Natural killer cell treated with Interleukin-12 subunit alpha and Interleukin-12 subunit beta and Interleukin-15 and Interleukin-18, amount 100 ng/mL, for 72 hours (primary cell): ENCODE measurements around the gene STARD4. TPM values are rescaled to one million over a fixed set of nuclear protein-coding genes. Genes with fewer than 3 reads are reported as not detected.

Experiments
- ATAC-seq, 2 donors: fragments of 150-1000 bp; cut with Tn5 transposase in 1 of 2; sonication (Bioruptor Pico), chemical (Tn5 transposase) in 1 of 2; 2 replicates each; pipeline ENCODE4 v1.10.0; 2021
- DNase-seq: peaks from one replicate; pipeline ENCODE4 v3.0.0; 2022; ENCODE audit warnings: low spot score
- H3K27ac Mint-ChIP-seq, 2 donors: 1 replicate in 1 of 2; 2 replicates in 1 of 2; pipeline ENCODE4 v1.8.0; 2022; ENCODE audit warnings: mixed read lengths in 2 of 2, mild to moderate bottlenecking in 1 of 2, moderate library complexity in 1 of 2
- H3K27me3 Mint-ChIP-seq, 2 donors: 1 replicate in 1 of 2; 2 replicates in 1 of 2; pipeline ENCODE4 v1.8.0; 2022; ENCODE audit warnings: mixed read lengths in 2 of 2
- H3K36me3 Mint-ChIP-seq: one replicate; pipeline ENCODE4 v1.8.0; 2022; ENCODE audit warnings: mixed read lengths
- H3K4me1 Mint-ChIP-seq, 2 donors: 1 replicate in 1 of 2; 2 replicates in 1 of 2; pipeline ENCODE4 v1.8.0; 2022; ENCODE audit warnings: low read depth in 2 of 2, mixed read lengths in 2 of 2, mild to moderate bottlenecking in 1 of 2
- H3K4me3 Mint-ChIP-seq: one replicate; pipeline ENCODE4 v1.8.0; 2022; ENCODE audit warnings: mixed read lengths
- H3K9me3 Mint-ChIP-seq: 2 replicates; pipeline ENCODE4 v1.8.0; 2022; ENCODE audit warnings: mixed read lengths
- total RNA-seq, 2 donors: library from RNA; stranded (reverse); gene quantifications; one replicate each; pipeline ENCODE4 v1.2.3, GENCODE V29; 2022

Gene STARD4, protein sequence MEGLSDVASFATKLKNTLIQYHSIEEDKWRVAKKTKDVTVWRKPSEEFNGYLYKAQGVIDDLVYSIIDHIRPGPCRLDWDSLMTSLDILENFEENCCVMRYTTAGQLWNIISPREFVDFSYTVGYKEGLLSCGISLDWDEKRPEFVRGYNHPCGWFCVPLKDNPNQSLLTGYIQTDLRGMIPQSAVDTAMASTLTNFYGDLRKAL
- 100 to 1,000 TPM in 1 of 2 donors, 10 to 100 TPM in 1; 41.6 to 102 TPM for total RNA-seq

DNA sequence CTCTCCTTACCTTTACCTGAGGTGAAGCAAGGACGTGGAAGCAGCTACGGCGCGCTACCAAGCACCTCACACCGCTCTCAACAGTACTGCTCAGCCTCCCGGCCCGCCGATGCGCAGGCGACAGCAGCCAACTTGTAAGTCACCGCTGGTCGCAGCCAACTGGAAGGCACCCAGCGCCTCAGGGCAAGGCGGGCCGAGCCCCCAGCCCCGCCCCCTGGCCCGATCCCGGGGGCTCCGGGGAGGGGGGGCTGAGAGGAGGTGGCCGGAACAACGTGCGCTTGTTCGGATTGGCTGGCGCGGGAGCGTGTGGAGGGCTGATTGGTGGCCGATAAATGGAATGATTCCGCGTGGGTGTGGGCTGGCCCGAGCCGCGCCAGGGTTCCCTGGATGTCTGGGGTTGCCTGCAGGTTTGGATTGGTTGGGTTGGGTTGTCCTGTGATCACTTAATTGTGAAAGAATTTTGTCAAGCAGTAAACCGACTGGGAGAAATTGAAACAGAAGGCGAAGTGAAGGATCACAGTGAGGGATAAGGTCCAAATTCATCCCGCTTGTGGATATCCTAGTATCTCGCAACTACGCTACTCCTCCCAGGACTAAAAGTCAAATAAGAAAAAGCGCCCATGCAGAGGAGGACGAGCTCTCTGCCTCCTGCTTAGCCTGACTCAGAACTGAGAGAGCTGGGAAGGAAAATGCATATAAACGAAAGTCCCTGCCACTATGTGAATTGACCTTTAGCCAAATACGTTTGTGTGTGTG, at the start of gene STARD4:
Gene STARD4 (minus strand): TSS at position 161 of the 756 bp plus-strand sequence. CDS start 5,102 bp downstream, outside the sequence.
- H3K4me3 Mint-ChIP-seq = peak within 1 kb of the TSS; percentile 96
- H3K27ac Mint-ChIP-seq = peak within 1 kb of the TSS; percentile 88 to 97
- H3K36me3 Mint-ChIP-seq = no peaks in the 10 kb centered on the region
- H3K4me1 Mint-ChIP-seq = peaks cover 37 to 51% of the 10 kb centered on the region in 2 donors
- no peaks in the 10 kb centered on the region for H3K27me3 Mint-ChIP-seq
- DNase-seq (peak; percentile 95), ATAC-seq (peak; percentile 99)
- no peaks in the 10 kb centered on the region for H3K9me3 Mint-ChIP-seq

DNA sequence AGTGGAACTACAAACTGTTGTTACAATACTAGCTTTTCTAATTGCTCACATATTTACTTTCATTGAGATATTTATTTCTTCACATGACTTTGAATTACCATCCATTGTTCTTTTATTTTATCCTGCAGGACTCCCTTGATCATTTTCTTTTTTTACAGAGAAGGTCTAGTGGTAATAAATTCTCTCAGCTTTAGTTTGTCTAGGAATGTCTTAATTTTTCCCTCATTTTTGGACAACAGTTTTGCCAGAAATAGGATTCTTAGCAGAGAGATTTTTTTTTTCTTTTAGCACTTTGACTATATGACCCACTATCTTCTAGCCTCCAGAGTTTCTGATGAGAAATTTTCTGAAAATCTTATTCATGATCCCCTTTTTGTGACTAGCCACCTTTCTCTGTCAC, 47.3 kb upstream of the STARD4 start:
- ATAC-seq (no peak), DNase-seq (no peak)
- Mint-ChIP-seq H3K4me3 (no peak overlapping the region), H3K36me3 (peaks cover 12% of the 10 kb centered on the region), H3K27ac (no peak overlapping the region), H3K27me3 (peaks cover 5 to 25% of the 10 kb centered on the region in 2 donors), H3K9me3 (no peaks in the 10 kb centered on the region), H3K4me1 (peaks cover 0 to 2% of the 10 kb centered on the region in 2 donors)

GRCh38 chr5:111557686-111558085, 45.4 kb upstream of the STARD4 start:
- H3K36me3 Mint-ChIP-seq = peaks cover 12% of the 10 kb centered on the region
- no peak overlapping the region for H3K4me3 Mint-ChIP-seq
- H3K9me3 Mint-ChIP-seq = no peaks in the 10 kb centered on the region
- peaks cover 0 to 14% of the 10 kb centered on the region in 2 donors for H3K4me1 Mint-ChIP-seq
- no peak overlapping the region for H3K27ac Mint-ChIP-seq
- ATAC-seq (no peak), DNase-seq (no peak)
- peaks cover 5 to 25% of the 10 kb centered on the region in 2 donors for H3K27me3 Mint-ChIP-seq

DNA sequence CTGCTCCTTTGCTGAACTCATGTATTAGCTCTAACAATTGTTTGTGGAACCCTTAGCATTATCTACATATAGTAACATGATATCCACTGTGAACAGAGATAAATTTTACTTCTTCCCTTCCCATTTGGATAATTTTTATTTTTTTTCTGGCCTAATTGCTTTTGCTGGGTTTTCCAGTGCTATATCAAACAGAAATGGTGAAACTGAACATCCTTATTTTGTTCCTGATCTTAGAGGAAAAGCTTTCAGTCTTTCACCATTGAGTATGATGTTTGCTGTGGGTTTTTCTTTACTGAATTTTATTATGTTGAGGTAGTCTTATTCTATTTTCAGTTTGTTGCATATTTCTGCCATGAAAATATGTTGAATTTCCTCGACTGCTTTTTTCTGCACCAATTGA, 44.8 kb upstream of the STARD4 start:
- H3K4me3 Mint-ChIP-seq = no peak overlapping the region
- no peaks in the 10 kb centered on the region for H3K9me3 Mint-ChIP-seq
- no peak for ATAC-seq
- peaks cover 12% of the 10 kb centered on the region for H3K36me3 Mint-ChIP-seq
- H3K4me1 Mint-ChIP-seq = peaks cover under 1 to 14% of the 10 kb centered on the region in 2 donors
- H3K27ac Mint-ChIP-seq = no peak overlapping the region
- H3K27me3 Mint-ChIP-seq = peaks cover 5 to 25% of the 10 kb centered on the region in 2 donors
- DNase-seq = no peak

DNA sequence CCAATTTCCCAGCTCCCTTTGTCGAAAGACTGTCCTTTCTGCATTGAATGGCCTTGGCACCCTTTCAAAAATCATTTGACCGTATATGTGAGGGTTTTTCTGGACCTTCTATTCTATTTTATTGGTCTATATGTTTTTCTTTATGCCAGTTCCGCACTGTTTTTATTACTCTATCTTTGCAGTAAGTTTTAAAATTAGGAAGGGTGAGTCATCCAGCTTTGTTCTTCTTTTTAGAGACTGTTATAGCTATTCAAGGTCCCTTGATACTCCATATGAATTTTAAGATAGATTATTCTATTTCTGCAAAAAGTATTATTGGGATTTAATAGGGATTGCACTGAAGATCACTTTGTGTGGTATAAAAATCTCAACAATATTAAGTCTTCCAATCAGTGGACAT, 44.2 kb upstream of the STARD4 start:
- Mint-ChIP-seq H3K36me3 (peaks cover 12% of the 10 kb centered on the region), H3K9me3 (no peaks in the 10 kb centered on the region), H3K27me3 (peaks cover 5 to 25% of the 10 kb centered on the region in 2 donors), H3K4me1 (peaks cover 6 to 20% of the 10 kb centered on the region in 2 donors), H3K4me3 (no peak overlapping the region), H3K27ac (no peak overlapping the region)
- no peak for ATAC-seq
- DNase-seq = no peak

- Mint-ChIP-seq H3K36me3 (peaks cover 12% of the 10 kb centered on the region), H3K27me3 (peaks cover 5 to 24% of the 10 kb centered on the region in 2 donors), H3K4me3 (no peak overlapping the region), H3K27ac (no peak overlapping the region), H3K9me3 (no peaks in the 10 kb centered on the region), H3K4me1 (peaks cover 13 to 25% of the 10 kb centered on the region in 2 donors)
- no peak for DNase-seq
- no peak for ATAC-seq
Measured at GRCh38 chr5:111555760-111556159, 43.4 kb upstream of the STARD4 start.

GRCh38 chr5:111553868-111554267, 41.5 kb upstream of the STARD4 start:
- no peak for DNase-seq
- peak in 1 of 2 donors; percentile 60 for ATAC-seq
- Mint-ChIP-seq H3K4me3 (no peak overlapping the region), H3K9me3 (no peaks in the 10 kb centered on the region), H3K36me3 (no peaks in the 10 kb centered on the region), H3K27me3 (peaks cover 0 to 12% of the 10 kb centered on the region in 2 donors), H3K4me1 (peaks cover 19 to 33% of the 10 kb centered on the region in 2 donors), H3K27ac (no peak overlapping the region)

DNA sequence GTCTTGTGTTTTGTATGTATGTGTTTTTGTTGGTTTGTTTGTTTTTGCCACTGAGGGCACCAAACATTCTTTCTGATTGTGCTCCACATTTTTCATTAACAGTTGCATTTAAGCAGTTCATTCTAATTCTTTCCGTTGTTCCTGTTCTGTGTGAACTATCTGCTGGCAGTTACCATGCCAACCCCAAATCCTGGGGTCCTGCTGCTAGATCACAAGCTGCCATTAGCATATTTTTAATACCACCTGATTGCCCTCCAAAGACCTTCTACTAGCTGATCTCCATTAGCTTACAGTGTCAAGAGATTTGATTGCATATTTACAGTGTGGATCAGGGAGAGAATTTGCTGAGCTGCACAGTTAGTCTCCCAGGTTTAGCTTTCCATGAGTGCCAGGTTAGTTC, 40.6 kb upstream of the STARD4 start:
- ATAC-seq (no peak), DNase-seq (no peak)
- Mint-ChIP-seq H3K4me3 (no peak overlapping the region), H3K27ac (no peak overlapping the region), H3K27me3 (peaks cover 0 to 5% of the 10 kb centered on the region in 2 donors), H3K36me3 (no peaks in the 10 kb centered on the region), H3K9me3 (no peaks in the 10 kb centered on the region), H3K4me1 (peaks cover 19 to 33% of the 10 kb centered on the region in 2 donors)

DNA sequence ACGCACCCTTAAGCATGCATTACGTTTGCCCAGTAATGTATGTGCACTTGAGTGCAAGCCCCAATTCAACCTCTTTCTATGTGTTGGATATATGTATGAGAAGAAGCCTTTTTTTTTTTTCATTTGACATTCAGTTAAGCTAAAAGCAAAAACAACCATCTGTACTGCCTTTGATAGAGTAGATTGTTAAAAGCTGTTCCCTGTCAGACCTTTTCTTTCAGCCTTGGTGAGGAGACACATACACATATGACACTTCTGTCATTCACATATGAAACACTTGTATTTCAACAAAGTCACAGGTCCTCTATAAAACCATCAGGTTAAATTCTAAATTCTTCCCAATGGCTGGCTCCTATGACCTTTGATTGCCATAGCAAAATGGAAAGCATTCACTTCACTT, 40.2 kb upstream of the STARD4 start:
- H3K9me3 Mint-ChIP-seq = no peaks in the 10 kb centered on the region
- DNase-seq = no peak
- H3K27me3 Mint-ChIP-seq = peaks cover 0 to under 1% of the 10 kb centered on the region in 2 donors
- no peak overlapping the region for H3K4me3 Mint-ChIP-seq
- no peak overlapping the region for H3K27ac Mint-ChIP-seq
- ATAC-seq = no peak
- H3K4me1 Mint-ChIP-seq = peaks cover 19 to 33% of the 10 kb centered on the region in 2 donors
- H3K36me3 Mint-ChIP-seq = no peaks in the 10 kb centered on the region

DNA sequence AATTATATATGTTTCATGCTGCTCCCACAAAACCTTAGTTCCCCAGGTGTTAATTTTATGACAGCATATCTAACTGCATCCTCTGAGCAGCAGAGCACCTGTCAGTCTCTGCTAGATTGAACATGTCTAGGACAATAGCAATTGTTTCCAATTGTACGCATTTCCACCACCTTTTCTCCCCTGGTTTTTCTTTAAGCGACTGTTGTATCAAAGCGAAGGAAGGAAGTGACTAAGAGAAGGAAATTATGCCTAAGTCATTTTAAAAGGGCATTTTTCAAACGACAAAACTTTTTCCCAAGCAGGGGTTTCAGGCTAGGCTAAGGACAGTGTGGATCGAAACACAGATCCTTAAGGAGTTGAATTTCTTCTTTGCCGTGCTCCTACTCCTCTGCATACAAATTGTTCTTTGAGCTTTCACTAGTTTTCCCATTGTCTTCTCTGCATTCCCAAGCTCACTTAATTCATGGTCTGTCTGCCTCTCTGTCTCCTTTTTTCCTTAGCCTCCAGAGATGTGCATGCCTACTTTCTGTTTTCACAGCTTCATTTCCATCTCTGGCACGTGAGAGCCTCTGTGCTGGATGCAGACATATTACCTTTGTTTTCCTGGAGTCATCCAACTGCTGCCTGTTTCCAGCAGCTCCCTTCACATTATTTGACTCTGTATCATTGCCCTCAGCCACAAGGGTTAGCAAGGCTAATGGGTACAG, 39.4 kb upstream of the STARD4 start:
- no peak overlapping the region for H3K4me3 Mint-ChIP-seq
- H3K4me1 Mint-ChIP-seq = peaks cover 19 to 33% of the 10 kb centered on the region in 2 donors
- no peaks in the 10 kb centered on the region for H3K9me3 Mint-ChIP-seq
- peak overlapping the region in 1 of 2 donors; percentile 64 for H3K27ac Mint-ChIP-seq
- H3K36me3 Mint-ChIP-seq = no peaks in the 10 kb centered on the region
- no peaks in the 10 kb centered on the region for H3K27me3 Mint-ChIP-seq
- DNase-seq (no peak), ATAC-seq (no peak)

DNA sequence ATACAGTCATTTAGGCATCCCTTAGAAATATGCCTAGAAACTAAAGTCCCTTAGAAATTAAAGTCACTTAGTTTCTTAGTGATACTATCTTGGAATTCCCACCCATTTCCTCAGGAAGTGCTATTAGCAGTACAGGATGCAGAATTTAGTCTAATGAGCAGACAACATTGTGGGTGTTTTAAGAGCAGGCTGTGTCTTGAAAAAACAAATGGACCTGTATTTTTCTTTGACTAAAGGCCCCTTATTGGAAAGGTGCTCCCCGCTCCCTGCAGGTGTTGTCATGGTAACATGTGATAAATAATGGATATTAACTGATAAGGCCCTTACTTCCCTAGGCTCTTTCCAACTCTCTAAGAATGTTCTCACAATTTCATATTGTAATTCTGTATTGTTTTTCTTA, 38.8 kb upstream of the STARD4 start:
- H3K27me3 Mint-ChIP-seq = no peaks in the 10 kb centered on the region
- ATAC-seq (no peak), DNase-seq (no peak)
- no peaks in the 10 kb centered on the region for H3K36me3 Mint-ChIP-seq
- H3K4me1 Mint-ChIP-seq = peaks cover 19 to 33% of the 10 kb centered on the region in 2 donors
- no peaks in the 10 kb centered on the region for H3K9me3 Mint-ChIP-seq
- peak overlapping the region; percentile 9 for H3K4me3 Mint-ChIP-seq
- peak overlapping the region; percentile 19 to 64 for H3K27ac Mint-ChIP-seq

GRCh38 chr5:111550282-111551020, 38.1 kb upstream of the STARD4 start:
- Mint-ChIP-seq H3K4me3 (peak overlapping the region; percentile 9), H3K27me3 (peaks cover 0 to 1% of the 10 kb centered on the region in 2 donors), H3K36me3 (no peaks in the 10 kb centered on the region), H3K9me3 (no peaks in the 10 kb centered on the region), H3K27ac (peak overlapping the region; percentile 19 to 64), H3K4me1 (peaks cover 19 to 32% of the 10 kb centered on the region in 2 donors)
- DNase-seq (peak; percentile 86), ATAC-seq (peak; percentile 87 to 89)

DNA sequence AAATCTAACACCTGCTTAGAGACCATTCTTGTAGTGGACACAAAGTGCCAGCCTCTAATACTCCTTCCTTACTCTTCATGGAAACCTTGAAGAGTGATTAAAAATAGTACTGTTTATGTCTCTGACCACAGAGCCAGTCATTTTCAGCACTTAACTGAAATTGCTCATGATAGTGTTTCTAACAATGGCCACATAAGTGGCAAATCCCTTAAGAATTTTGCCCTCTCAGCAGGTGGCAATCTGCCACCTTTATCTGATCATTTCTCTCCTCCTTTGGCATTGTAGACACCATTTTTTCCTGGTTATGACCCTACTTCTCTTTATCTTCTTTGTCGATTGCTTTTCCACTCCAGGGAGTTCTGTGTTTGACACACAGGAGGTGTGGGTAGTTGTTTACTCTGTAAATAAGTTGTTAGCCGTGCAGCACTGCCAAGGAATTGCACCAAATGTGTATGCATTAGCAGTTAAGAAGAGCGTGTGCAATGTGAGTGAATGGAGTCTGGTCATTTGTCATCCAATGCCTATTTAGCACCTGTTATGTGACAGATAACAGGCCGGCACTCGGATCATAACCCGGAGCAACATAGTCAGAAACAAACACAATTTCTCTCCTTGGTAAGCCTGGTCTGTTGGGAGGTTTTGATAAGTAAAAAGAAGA, 36.8 kb upstream of the STARD4 start:
- no peak overlapping the region for H3K4me3 Mint-ChIP-seq
- peak overlapping the region in 1 of 2 donors; percentile 64 for H3K27ac Mint-ChIP-seq

More for the DNA sequence above, 36.8 kb upstream of the STARD4 start:
- no peak for ATAC-seq
- Mint-ChIP-seq H3K9me3 (no peaks in the 10 kb centered on the region), H3K27me3 (peaks cover 0 to 3% of the 10 kb centered on the region in 2 donors), H3K36me3 (no peaks in the 10 kb centered on the region), H3K4me1 (peaks cover 19 to 26% of the 10 kb centered on the region in 2 donors)
- DNase-seq = no peak
